Activated CD8-positive, alpha-beta T cell treated with anti-CD3 and anti-CD28 coated beads for 36 hours (primary cell): ENCODE data around the gene GDPGP1. TPM values are rescaled to one million over a fixed set of nuclear protein-coding genes. Genes with fewer than 3 reads are reported as not detected.

ENCODE experiments used
- ATAC-seq: fragments of 200-7000 bp; cut with Tn5 transposase; one replicate; pipeline ENCODE4 v1.10.0; 2021; ENCODE audit warnings: mild to moderate bottlenecking, moderate library complexity
- CTCF ChIA-PET: fragments of 350-600 bp; sonication (Branson Sonifier 250); formaldehyde crosslinking; loops from one replicate; lab custom pipeline; 2021; ENCODE audit warnings: antibody characterized with exemption; lab: Charles Lee
- POLR2A ChIA-PET: fragments of 350-600 bp; sonication (Branson Sonifier 250); formaldehyde crosslinking; loops from one replicate; lab custom pipeline; 2021; ENCODE audit warnings: antibody characterized with exemption; lab: Charles Lee
- DNase-seq: peaks from one replicate; pipeline ENCODE4 v3.0.0-alpha.2; 2020
- H3K27ac Mint-ChIP-seq: one replicate; pipeline ENCODE4 v1.8.0; 2021; ENCODE audit warnings: mild to moderate bottlenecking, mixed read lengths
- H3K27me3 Mint-ChIP-seq: one replicate; pipeline ENCODE4 v1.8.0; 2021; ENCODE audit warnings: mixed read lengths
- H3K36me3 Mint-ChIP-seq: one replicate; pipeline ENCODE4 v1.8.0; 2021; ENCODE audit warnings: low read depth, mixed read lengths
- H3K4me1 Mint-ChIP-seq: one replicate; pipeline ENCODE4 v1.8.0; 2021; ENCODE audit warnings: low read depth, mixed read lengths
- H3K4me3 Mint-ChIP-seq: one replicate; pipeline ENCODE4 v1.8.0; 2021; ENCODE audit warnings: mild to moderate bottlenecking, moderate library complexity, mixed read lengths
- H3K9me3 Mint-ChIP-seq: one replicate; pipeline ENCODE4 v1.8.0; 2021; ENCODE audit warnings: mixed read lengths
- intact Hi-C: fragments of 100-400 bp; cut with micrococcal nuclease; formaldehyde crosslinking; loops from one replicate; pipeline ENCODE4 v1.10.0; 2022
- total RNA-seq, 2 experiments: library from RNA; stranded (reverse); gene quantifications; one replicate each; pipeline ENCODE4 v1.2.3, GENCODE V29; 2021
- TF ChIP-seq, protein P1 (sequence below): fragments of 200-600 bp; IDR thresholded peaks from one replicate; pipeline ENCODE4 v1.8.0; 2022; ENCODE audit warnings: antibody characterized with exemption, mild to moderate bottlenecking

The GDPGP1 gene
- total RNA-seq, 2 experiments from 2014 or later: 5.2 to 6.4 TPM

- Mint-ChIP-seq H3K4me3 (peak overlapping the region; percentile 85), H3K4me1 (peaks cover 34% of the 10 kb centered on the region), H3K27ac (peak overlapping the region; percentile 99), H3K27me3 (no peaks in the 10 kb centered on the region), H3K9me3 (no peaks in the 10 kb centered on the region), H3K36me3 (peaks cover 36% of the 10 kb centered on the region)
- ATAC-seq (peak; percentile 16), DNase-seq (peak; percentile 65)
- intact Hi-C loops: loop anchor here (5.0 kb wide), 1 partner anchor 34 kb away; the partner anchor contains the start of genes CIB1 and GDPGP1
- ChIA-PET POLR2A (interaction anchor here (0.5 to 1.8 kb wide), 14 partner anchors 8 to 666 kb away, joined by 3 to 9 read pairs (median 4); partner anchors contain the start of genes HDDC3 and TTLL13), CTCF (interaction anchor here (1.3 kb wide), 1 partner anchor 16 kb away, joined by 3 read pairs; no protein-coding TSS in a partner anchor)
- TF ChIP-seq, protein P1, sequence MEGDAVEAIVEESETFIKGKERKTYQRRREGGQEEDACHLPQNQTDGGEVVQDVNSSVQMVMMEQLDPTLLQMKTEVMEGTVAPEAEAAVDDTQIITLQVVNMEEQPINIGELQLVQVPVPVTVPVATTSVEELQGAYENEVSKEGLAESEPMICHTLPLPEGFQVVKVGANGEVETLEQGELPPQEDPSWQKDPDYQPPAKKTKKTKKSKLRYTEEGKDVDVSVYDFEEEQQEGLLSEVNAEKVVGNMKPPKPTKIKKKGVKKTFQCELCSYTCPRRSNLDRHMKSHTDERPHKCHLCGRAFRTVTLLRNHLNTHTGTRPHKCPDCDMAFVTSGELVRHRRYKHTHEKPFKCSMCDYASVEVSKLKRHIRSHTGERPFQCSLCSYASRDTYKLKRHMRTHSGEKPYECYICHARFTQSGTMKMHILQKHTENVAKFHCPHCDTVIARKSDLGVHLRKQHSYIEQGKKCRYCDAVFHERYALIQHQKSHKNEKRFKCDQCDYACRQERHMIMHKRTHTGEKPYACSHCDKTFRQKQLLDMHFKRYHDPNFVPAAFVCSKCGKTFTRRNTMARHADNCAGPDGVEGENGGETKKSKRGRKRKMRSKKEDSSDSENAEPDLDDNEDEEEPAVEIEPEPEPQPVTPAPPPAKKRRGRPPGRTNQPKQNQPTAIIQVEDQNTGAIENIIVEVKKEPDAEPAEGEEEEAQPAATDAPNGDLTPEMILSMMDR: no peak
Observed at GRCh38 chr15:90266061-90266431, 32.0 kb downstream of the GDPGP1 start.

DNA sequence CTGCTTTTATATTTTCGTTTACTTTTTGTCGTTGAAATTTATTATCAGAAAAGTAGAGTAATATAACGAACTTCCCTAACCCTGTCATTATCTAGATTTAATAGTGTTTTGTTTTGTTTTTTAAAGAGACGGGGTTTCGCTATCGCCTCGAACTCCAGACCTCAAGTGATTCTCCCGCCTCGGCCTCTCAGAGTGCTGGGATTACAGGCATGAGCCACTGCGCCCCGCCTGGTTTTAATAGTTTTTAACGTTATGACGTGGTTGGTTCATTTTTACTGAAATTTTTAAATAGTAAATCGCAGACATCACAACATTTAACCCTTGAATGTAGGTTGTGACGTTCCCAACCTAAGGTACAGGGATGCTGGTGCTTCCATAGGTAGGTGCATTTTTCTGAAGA is 32.5 kb downstream of the GDPGP1 start:
- TF ChIP-seq, protein P1: no peak
- intact Hi-C loops: loop anchor here (5.0 kb wide), 1 partner anchor 34 kb away; the partner anchor contains the start of genes CIB1 and GDPGP1
- Mint-ChIP-seq H3K4me3 (peak overlapping the region; percentile 85), H3K27ac (peak overlapping the region; percentile 99), H3K27me3 (no peaks in the 10 kb centered on the region), H3K4me1 (peaks cover 39% of the 10 kb centered on the region), H3K36me3 (peaks cover 40% of the 10 kb centered on the region), H3K9me3 (no peaks in the 10 kb centered on the region)
- no peak for ATAC-seq
- POLR2A ChIA-PET: interaction anchor here (0.7 to 1.8 kb wide), 5 partner anchors 31 to 128 kb away, joined by 3 to 9 read pairs (median 3); partner anchors contain the start of gene CIB1
- CTCF ChIA-PET: interaction anchor here (0.7 to 1.3 kb wide), 2 partner anchors 15 to 27 kb away, joined by 3 read pairs; no protein-coding TSS in a partner anchor
- DNase-seq: peak; percentile 50

DNA sequence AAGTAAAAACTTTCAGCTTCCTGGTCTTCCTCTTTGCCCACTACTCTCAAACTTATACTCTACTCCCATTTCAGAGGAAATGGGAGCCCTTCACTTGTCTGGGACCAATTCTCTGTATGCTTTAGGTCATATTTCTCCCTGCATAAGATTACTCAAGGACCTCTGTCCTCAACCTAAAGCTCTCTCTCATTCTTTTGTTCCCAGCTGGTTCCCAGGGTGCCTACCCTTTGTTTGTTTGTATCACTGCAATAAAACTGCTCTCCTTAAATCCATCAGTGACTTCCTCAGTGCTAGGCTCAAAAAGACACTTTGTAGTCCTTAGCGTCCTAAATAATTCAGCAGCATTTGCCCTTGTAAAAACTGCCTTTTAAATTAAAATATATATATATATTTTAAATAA is 34.4 kb downstream of the GDPGP1 start:
- intact Hi-C loops: loop anchor here (5.0 kb wide), 1 partner anchor 36 kb away; the partner anchor contains the start of genes CIB1 and GDPGP1
- POLR2A ChIA-PET: interaction anchor here (1.2 to 1.4 kb wide), 4 partner anchors 23 to 172 kb away, joined by 3 to 4 read pairs (median 3); no protein-coding TSS in a partner anchor
- Mint-ChIP-seq H3K27me3 (no peaks in the 10 kb centered on the region), H3K4me3 (peak overlapping the region; percentile 85), H3K36me3 (peaks cover 48% of the 10 kb centered on the region), H3K4me1 (peaks cover 45% of the 10 kb centered on the region), H3K27ac (peak overlapping the region; percentile 37), H3K9me3 (no peaks in the 10 kb centered on the region)
- TF ChIP-seq, protein P1: no peak
- DNase-seq (no peak), ATAC-seq (no peak)
- CTCF ChIA-PET: interaction anchor here (0.8 to 1.5 kb wide), 6 partner anchors 21 to 213 kb away, joined by 3 to 6 read pairs (median 3); no protein-coding TSS in a partner anchor

DNA sequence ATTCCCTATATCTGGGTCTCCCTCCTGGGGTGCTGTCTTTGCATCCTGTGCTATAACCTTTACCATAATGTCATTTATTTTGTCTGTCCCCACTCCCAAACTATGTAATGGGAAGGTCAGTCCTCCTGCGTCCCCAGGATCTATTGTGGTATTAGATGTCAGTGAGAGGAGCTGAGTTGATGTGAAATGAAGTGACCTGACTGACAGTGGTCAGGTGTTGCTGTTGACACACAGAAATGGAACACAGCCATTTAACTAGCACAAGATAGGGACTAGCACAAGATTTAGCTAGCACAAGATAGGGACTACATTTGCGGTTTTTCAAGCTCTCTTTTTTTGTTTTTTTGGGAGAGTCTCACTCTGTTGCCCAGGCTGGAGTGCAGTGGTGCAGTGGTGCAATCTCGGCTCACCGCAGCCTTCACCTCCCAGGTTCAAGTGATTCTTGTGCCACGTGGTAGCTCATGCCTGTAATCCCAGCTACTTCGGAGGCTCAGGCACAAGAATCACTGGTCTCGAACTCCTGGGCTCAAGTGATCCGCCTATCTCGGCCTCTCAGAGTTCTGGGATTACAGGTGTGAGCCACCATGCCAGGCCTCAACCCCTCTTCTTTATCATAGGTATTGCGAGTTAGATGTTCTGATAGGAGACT is 36.6 kb downstream of the GDPGP1 start:
- no peak overlapping the region for H3K4me3 Mint-ChIP-seq
- DNase-seq: no peak
- ChIA-PET CTCF (interaction anchor here (0.6 to 2.5 kb wide), 6 partner anchors 11 to 81 kb away, joined by 3 to 8 read pairs (median 3); no protein-coding TSS in a partner anchor), POLR2A (interaction anchor here (0.6 to 1.3 kb wide), 3 partner anchors 39 to 108 kb away, joined by 3 read pairs; no protein-coding TSS in a partner anchor)
- ATAC-seq: no peak
- peaks cover 36% of the 10 kb centered on the region for H3K4me1 Mint-ChIP-seq
- peak overlapping the region; percentile 73 for H3K27ac Mint-ChIP-seq
- peaks cover 56% of the 10 kb centered on the region for H3K36me3 Mint-ChIP-seq
- TF ChIP-seq, protein P1: no peak
- no peaks in the 10 kb centered on the region for H3K27me3 Mint-ChIP-seq
- no peaks in the 10 kb centered on the region for H3K9me3 Mint-ChIP-seq
- intact Hi-C loops: no loop called here
